Mesodermal cell (in vitro differentiated cells): ENCODE measurements around the gene CASP8AP2.
"Not testable (repeated sequence)": the region's sequence is repeated elsewhere in the genome, so short reads cannot be mapped to it uniquely, and the experiment has no call there.

ENCODE experiments used
- H3K27ac ChIP-seq: 2 replicates; pipeline ENCODE4 v1.7.0; 2013; ENCODE audit warnings: mild to moderate bottlenecking, low read depth, low read length, moderate library complexity; ENCODE audit not compliant: severe bottlenecking
- H3K36me3 ChIP-seq: 2 replicates; pipeline ENCODE4 v1.7.1; 2013; ENCODE audit warnings: mild to moderate bottlenecking, low read length, moderate library complexity; ENCODE audit not compliant: control insufficient read depth, insufficient read depth
- H3K4me1 ChIP-seq: one replicate; pipeline ENCODE4 v1.7.1; 2013; ENCODE audit warnings: mild to moderate bottlenecking, low read length; ENCODE audit not compliant: insufficient read depth, control insufficient read depth, poor library complexity, severe bottlenecking
- H3K4me3 ChIP-seq: 2 replicates; pipeline ENCODE4 v1.7.0; 2013; ENCODE audit warnings: low read length, control low read depth, mild to moderate bottlenecking; ENCODE audit not compliant: insufficient read depth, poor library complexity, severe bottlenecking; ENCODE audit errors: extremely low read depth
- H3K9me3 ChIP-seq: 2 replicates; pipeline ENCODE4 v1.7.1; 2013; ENCODE audit warnings: mild to moderate bottlenecking, low read length, moderate library complexity; ENCODE audit not compliant: control insufficient read depth
- WGBS, 2 experiments: methylation state at CpG; one replicate each; pipeline ENCODE4 v1.1.5; 2013; ENCODE audit warnings: missing lambda C conversion rate in 2 of 2; ENCODE audit not compliant: insufficient coverage in 2 of 2; 5-methylcytosine and 5-hydroxymethylcytosine counted together

CASP8AP2 gene

GRCh38 chr6:89793586-89793985, 36.1 kb upstream of the CASP8AP2 start:
- no peaks in the 10 kb centered on the region for H3K9me3 ChIP-seq
- H3K36me3 ChIP-seq, result peaks cover 69% of the 10 kb centered on the region
- H3K27ac ChIP-seq, result no peak overlapping the region
- no peak overlapping the region for H3K4me3 ChIP-seq
- H3K4me1 ChIP-seq, result no peaks in the 10 kb centered on the region
- 88 to 91% methylated on average over 2 to 3 of the region's 3 CpGs for WGBS, 2 experiments

- Histone ChIP-seq H3K9me3 (no peaks in the 10 kb centered on the region), H3K4me3 (no peak overlapping the region), H3K27ac (no peak overlapping the region), H3K4me1 (no peaks in the 10 kb centered on the region), H3K36me3 (peaks cover 67% of the 10 kb centered on the region)
- 96 to 98% methylated on average over 4 of the region's 6 CpGs for WGBS, 2 experiments
Measured at GRCh38 chr6:89794324-89794723, 35.4 kb upstream of the CASP8AP2 start.

- H3K4me1 ChIP-seq, result no peaks in the 10 kb centered on the region
- H3K36me3 ChIP-seq, result peaks cover 69% of the 10 kb centered on the region
- no peak overlapping the region for H3K27ac ChIP-seq
- no peaks in the 10 kb centered on the region for H3K9me3 ChIP-seq
- H3K4me3 ChIP-seq, result no peak overlapping the region
- 80 to 81% methylated on average over 3 of the region's 7 CpGs for WGBS, 2 experiments
Measured at GRCh38 chr6:89797317-89797716, 32.4 kb upstream of the CASP8AP2 start.

GRCh38 chr6:89799096-89799495, 30.6 kb upstream of the CASP8AP2 start:
- whole genome bisulfite sequencing, 2 experiments, result 90 to 92% methylated on average over 5 to 8 of the region's 8 CpGs
- Histone ChIP-seq H3K9me3 (no peaks in the 10 kb centered on the region), H3K36me3 (peaks cover 61% of the 10 kb centered on the region), H3K27ac (no peak overlapping the region), H3K4me1 (no peaks in the 10 kb centered on the region), H3K4me3 (no peak overlapping the region)

GRCh38 chr6:89799756-89800155, 29.9 kb upstream of the CASP8AP2 start:
- H3K9me3 ChIP-seq, result no peaks in the 10 kb centered on the region
- H3K4me1 ChIP-seq, result no peaks in the 10 kb centered on the region
- no peak overlapping the region for H3K27ac ChIP-seq
- 60% methylated on average over 1 of the region's 2 CpGs; no CpG with 5 or more reads in 1 of the 2 experiments for WGBS, 2 experiments
- peaks cover 56% of the 10 kb centered on the region for H3K36me3 ChIP-seq
- no peak overlapping the region for H3K4me3 ChIP-seq

GRCh38 chr6:89803271-89803670, 26.4 kb upstream of the CASP8AP2 start:
- 98 to 100% methylated on average over 7 to 10 of the region's 10 CpGs for WGBS, 2 experiments
- H3K36me3 ChIP-seq, result peaks cover 37% of the 10 kb centered on the region
- H3K4me1 ChIP-seq, result no peaks in the 10 kb centered on the region
- H3K27ac ChIP-seq, result no peak overlapping the region
- H3K4me3 ChIP-seq, result no peak overlapping the region
- no peaks in the 10 kb centered on the region for H3K9me3 ChIP-seq

- Histone ChIP-seq H3K4me1 (no peaks in the 10 kb centered on the region), H3K4me3 (no peak overlapping the region), H3K36me3 (peaks cover 19% of the 10 kb centered on the region), H3K9me3 (no peaks in the 10 kb centered on the region), H3K27ac (no peak overlapping the region)
- WGBS, 2 experiments, result 78 to 100% methylated on average over 1 to 4 of the region's 6 CpGs
Measured at GRCh38 chr6:89805814-89806371, 23.8 kb upstream of the CASP8AP2 start.

GRCh38 chr6:89807581-89807980, 22.1 kb upstream of the CASP8AP2 start:
- WGBS, 2 experiments, result 100% methylated on average over 2 of the region's 3 CpGs; no CpG with 5 or more reads in 1 of the 2 experiments

GRCh38 chr6:89813422-89813821, 16.3 kb upstream of the CASP8AP2 start:
- not testable (repeated sequence) for H3K4me3 ChIP-seq, H3K9me3 ChIP-seq, H3K4me1 ChIP-seq, H3K27ac ChIP-seq, H3K36me3 ChIP-seq
- 100% methylated on average over 1 of the region's 3 CpGs; no CpG with 5 or more reads in 1 of the 2 experiments for WGBS, 2 experiments

More at GRCh38 chr6:89807581-89807980, 22.1 kb upstream of the CASP8AP2 start:
- Histone ChIP-seq H3K27ac (no peak overlapping the region), H3K4me3 (no peak overlapping the region), H3K9me3 (no peaks in the 10 kb centered on the region), H3K4me1 (no peaks in the 10 kb centered on the region), H3K36me3 (peaks cover 3% of the 10 kb centered on the region)

GRCh38 chr6:89817481-89817880, 12.2 kb upstream of the CASP8AP2 start:
- peak overlapping the region; percentile 97 for H3K4me3 ChIP-seq
- no peaks in the 10 kb centered on the region for H3K36me3 ChIP-seq
- H3K9me3 ChIP-seq, result no peaks in the 10 kb centered on the region
- H3K4me1 ChIP-seq, result peaks cover 3% of the 10 kb centered on the region
- peak overlapping the region; percentile 31 for H3K27ac ChIP-seq
- 34% methylated on average over 2 of the region's 3 CpGs; no CpG with 5 or more reads in 1 of the 2 experiments for WGBS, 2 experiments

- no peaks in the 10 kb centered on the region for H3K36me3 ChIP-seq
- H3K4me3 ChIP-seq, result peak overlapping the region; percentile 97
- peaks cover 3% of the 10 kb centered on the region for H3K4me1 ChIP-seq
- 0 to 3% methylated on average over 7 to 10 of the region's 14 CpGs for WGBS, 2 experiments
- peak overlapping the region; percentile 84 for H3K27ac ChIP-seq
- no peaks in the 10 kb centered on the region for H3K9me3 ChIP-seq
Measured at GRCh38 chr6:89818977-89819335, 10.7 kb upstream of the CASP8AP2 start.
